Adrenal gland (tissue), 5 donors: ENCODE results near the gene OSGEP.

Experiments
- POLR2A ChIP-seq, 2 donors: fragments of 450-650 bp; IDR thresholded peaks; one replicate each; pipeline ENCODE4 v1.6.1; 2017; ENCODE audit warnings: antibody characterized with exemption in 2 of 2, mild to moderate bottlenecking in 2 of 2, moderate library complexity in 1 of 2
- TF ChIP-seq, protein P1 (sequence below), 6 experiments: fragments of 450-650 bp in 4 of 6; fragments of 200-600 bp in 2 of 6; sonication (generic) in 1 of 6; IDR thresholded peaks; 1 replicate in 5 of 6; 2 replicates in 1 of 6; pipeline versions ENCODE4 v1.5.1 to v1.8.0; 2016 to 2021; ENCODE audit warnings: antibody characterized with exemption in 6 of 6, mild to moderate bottlenecking in 2 of 6, moderate library complexity in 1 of 6
- donor health status: DM: no; HTN: no; CAD: no.

DNA sequence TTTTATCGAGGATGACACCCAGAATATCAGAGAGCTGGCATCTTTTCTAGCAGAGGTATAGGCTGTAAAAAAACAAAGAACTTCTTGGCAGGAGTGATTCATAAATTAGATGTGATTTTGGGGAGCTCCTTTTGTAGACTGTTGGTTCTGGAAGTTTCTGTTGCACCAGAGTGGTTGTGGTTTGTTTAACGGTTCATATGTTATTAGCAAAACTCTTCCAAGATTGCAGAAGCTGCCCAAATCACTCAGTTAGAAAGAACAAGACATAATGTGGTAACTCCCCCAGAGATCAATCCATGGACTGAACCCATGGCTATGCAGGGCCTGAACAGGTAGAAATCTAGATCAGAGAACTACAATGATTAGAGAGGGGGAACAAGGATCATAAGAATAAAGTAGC lies 44.0 kb upstream of the OSGEP start:
- TF ChIP-seq, protein P1, sequence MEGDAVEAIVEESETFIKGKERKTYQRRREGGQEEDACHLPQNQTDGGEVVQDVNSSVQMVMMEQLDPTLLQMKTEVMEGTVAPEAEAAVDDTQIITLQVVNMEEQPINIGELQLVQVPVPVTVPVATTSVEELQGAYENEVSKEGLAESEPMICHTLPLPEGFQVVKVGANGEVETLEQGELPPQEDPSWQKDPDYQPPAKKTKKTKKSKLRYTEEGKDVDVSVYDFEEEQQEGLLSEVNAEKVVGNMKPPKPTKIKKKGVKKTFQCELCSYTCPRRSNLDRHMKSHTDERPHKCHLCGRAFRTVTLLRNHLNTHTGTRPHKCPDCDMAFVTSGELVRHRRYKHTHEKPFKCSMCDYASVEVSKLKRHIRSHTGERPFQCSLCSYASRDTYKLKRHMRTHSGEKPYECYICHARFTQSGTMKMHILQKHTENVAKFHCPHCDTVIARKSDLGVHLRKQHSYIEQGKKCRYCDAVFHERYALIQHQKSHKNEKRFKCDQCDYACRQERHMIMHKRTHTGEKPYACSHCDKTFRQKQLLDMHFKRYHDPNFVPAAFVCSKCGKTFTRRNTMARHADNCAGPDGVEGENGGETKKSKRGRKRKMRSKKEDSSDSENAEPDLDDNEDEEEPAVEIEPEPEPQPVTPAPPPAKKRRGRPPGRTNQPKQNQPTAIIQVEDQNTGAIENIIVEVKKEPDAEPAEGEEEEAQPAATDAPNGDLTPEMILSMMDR (IDR thresholded peaks at IDR 0.05): no peak
- no peak for TF ChIP-seq POLR2A (IDR thresholded peaks at IDR 0.05)
